Activated T-cell treated with anti-CD3 and anti-CD28 coated beads for 4 hours (primary cell): ENCODE measurements around the gene SSBP4.
"Not testable (repeated sequence)": the region's sequence is repeated elsewhere in the genome, so short reads cannot be mapped to it uniquely, and the experiment has no call there.

Experiments used
- DNase-seq: peaks from one replicate; pipeline ENCODE4 v3.0.0-alpha.2; 2020

The SSBP4 gene

DNA sequence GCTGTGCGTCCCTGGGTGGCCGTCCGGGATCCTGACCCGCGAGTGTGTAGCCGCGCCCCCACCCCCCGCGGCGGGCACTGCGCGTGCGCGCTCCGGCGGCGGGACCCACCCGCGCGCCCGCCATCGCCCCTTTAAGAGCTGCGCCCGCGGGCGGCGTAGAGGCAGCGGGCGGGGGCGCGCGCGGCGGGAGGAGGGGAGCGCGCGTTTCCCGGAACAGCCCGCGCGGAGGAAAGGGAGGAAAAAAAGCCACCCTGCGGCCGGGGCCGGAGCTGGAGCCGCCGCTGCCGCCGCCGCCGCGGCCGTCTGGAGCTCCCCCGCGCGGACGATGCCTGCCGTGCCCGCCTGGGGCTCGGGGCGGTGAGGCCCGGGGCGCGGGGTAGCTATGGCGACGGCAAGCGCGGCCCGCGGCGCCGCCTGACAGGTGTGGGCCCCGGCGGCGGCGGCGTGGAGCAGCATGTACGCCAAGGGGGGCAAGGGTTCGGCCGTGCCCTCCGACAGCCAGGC lies at the start of gene SSBP4:
Gene SSBP4 (plus strand): TSS at position 204 of the 504 bp plus-strand sequence. CDS start 251 bp downstream, at position 455.
- DNase-seq: peak; percentile 55

DNA sequence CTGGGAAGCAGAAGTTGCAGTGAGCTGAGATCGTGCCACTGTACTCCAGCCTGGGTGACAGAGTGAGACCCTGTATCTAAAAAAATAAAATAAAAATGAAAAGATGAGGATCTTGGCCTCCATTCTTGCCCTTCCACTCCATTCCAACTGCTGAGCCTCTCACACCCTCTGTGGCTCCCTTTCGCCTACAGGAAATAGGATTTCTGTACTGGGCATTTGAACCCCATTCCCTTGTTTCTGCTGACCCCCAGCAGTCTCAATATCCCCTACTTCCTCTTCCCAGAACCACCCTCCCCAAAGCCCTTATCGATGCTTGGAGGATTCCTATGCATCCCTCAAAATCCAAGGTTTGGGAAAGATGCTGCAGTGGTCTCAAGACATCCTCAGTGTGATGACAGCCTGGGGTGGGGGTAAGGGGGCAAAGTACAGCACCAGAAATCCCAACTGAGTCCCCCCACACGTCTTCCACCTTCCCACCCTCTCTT lies 45.7 kb upstream of the SSBP4 start:
- no peak for DNase-seq

DNA sequence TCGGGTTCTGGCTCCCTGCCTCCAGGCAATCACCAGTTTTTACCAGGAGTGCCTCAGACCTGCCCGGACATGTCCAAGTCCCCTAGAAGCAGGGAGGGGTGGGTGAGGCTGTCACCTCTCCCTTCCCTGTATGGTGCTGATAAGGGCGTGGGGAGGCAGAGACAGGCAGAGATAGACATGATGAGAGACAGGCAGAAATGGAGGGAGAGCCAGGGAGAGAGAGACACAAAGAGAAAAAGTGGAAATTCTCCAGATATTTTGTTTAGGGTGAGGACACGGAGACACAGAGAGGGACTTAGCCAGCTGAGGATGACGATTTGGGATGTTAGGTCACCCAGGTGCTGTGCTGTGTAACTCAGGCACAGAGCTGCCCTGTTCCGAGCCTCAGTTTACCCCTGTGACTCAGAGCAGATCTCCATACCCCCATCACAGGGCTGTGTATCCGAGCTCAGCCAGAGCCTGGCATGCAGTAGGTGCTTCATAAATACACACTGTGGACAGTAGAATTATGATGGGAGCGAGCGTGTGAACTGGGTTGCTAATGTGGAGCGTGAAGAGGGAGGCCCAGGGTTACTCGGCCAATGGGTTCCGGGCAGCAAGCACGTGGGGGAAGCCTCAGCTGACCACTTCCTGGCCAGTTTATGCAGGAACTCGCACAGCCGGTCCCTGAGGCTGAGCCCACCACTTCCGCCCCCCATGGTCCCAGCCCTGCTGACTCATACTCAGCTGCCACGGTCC lies 45.1 kb upstream of the SSBP4 start:
- peak; percentile 21 for DNase-seq

DNA sequence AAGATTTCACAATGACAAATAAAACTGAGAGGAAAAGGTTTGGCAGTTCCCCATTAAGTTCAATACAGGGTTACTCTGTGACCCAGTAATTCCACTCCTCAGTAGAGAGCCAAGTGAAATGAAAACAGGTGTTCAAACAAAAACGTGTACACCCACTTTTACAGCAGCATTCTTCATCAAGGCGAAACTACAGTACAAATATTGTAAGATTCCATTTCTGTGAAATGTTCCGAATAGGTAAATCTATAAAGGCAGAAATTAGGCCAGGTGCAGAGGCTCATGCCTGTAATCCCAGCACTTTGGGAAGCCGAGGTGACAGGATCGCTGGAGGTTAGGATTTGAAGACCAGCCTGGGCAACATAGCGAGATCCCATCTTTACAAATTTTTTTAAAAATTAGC lies 42.2 kb upstream of the SSBP4 start:
- no peak for DNase-seq

DNA sequence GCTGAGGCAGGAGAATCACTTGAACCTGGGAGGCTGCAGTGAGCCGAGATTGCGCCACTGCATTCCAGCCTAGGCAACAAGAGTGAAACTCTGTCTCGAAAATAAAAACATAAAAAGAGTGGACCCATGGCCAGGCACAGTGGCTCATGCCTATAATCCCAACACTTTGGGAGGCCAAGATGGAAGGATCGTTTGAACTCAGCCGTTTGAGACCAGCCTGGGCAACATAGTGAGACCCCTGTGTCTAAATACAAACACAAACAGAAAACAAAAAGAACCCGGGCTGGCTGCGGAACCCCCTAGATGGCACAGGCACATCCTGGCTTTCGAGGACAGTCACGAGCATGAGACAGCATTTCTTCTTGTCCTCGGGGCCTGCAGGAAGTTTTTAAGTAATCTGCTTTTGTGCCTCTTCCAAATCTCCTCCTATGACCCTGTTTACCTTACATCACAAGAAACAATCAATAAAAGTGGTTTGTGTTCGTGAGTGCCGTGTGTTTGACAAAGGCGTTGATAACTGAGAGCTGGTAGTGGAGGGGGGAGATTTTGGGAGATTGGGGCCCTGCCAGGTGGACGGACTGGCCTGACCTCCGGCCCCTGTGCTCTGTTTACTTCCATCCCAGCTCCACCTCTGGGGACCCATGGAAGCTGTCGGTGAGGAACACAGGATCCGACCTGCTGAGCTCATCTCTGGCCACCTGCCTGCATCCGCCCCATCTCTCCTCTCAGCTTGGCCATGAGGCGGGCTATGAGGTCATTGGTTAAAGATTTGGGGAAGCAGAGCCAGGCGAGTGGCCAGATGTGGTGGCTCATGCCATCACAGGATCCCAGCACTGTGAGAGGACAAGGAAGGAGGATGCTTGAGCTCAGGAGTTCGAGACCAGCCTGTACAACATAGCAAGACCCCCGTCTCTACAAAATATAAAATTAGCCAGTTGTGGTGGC lies 39.1 kb upstream of the SSBP4 start:
- DNase-seq: no peak

DNA sequence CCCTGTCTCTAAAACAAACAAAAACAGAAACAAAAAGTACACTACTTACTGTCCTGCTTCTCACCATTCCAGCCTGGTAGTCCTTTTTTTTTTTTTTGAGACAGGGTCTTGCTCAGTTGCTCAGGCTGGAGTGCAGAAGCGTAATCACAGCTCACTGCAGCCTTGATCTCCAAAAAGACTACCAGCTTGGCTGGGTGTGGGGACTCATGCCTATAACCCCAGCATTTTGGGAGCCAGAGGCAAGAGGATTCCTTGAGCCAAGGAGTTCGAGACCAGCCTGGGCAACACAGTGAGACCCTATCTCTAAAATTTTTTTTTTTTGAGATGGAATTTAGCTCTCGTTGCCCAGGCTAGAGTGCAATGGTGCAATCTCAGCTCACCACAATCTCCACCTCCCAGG lies 38.4 kb upstream of the SSBP4 start:
- DNase-seq: no peak

DNA sequence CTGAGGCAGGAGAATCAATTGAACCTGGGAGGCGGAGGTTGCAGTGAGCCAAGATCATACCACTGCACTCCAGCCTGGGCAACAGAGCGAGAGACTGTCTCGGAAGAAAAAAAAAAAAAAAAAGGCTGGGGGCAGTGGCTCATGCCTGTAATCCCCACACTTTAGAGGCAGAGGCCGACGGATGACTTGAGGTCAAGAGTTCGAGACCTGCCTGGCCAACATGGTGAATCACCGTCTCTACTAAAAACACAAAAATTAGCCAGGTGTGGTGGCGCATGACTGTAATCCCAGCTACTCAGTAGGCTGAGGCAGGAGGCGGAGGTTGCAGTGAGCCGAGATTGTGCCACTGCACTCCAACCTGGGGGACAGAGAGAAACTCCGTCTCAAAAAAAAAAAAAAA lies 35.6 kb upstream of the SSBP4 start:
- DNase-seq: not testable (repeated sequence)

DNA sequence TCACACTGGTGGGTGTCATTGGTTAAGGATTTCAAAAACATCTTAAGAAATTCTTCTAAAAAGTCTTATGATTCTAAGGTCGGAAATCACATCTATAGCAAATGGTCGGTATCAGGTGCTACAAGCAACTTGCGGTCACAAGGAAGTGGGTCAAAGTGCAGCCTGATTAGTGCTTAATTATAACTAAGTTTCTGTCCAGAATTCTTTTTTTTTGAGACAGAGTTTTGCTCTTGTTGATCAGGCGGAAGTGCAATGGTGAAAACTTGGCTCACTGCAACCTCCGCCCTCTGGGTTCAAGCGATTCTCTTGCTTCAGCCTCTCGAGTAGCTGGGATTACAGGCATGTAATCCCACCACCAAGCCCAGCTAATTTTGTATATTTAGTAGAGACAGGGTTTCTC lies 34.4 kb upstream of the SSBP4 start:
- no peak for DNase-seq

DNA sequence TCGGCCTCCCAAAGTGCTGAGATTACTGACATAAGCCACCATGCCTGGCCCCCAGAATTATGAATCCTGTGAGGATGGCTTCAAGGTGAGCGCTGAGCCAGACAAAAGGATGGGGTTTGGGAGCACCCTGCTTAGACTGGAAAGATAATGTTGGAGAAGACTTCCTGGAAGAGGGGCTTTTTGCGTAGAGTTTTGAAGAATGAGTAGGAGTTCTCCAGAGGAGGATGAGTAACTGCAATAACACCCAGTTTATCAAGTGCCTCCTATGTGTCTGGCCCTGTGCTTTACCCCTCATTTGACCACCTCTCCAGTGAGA lies 33.9 kb upstream of the SSBP4 start:
- no peak for DNase-seq

DNA sequence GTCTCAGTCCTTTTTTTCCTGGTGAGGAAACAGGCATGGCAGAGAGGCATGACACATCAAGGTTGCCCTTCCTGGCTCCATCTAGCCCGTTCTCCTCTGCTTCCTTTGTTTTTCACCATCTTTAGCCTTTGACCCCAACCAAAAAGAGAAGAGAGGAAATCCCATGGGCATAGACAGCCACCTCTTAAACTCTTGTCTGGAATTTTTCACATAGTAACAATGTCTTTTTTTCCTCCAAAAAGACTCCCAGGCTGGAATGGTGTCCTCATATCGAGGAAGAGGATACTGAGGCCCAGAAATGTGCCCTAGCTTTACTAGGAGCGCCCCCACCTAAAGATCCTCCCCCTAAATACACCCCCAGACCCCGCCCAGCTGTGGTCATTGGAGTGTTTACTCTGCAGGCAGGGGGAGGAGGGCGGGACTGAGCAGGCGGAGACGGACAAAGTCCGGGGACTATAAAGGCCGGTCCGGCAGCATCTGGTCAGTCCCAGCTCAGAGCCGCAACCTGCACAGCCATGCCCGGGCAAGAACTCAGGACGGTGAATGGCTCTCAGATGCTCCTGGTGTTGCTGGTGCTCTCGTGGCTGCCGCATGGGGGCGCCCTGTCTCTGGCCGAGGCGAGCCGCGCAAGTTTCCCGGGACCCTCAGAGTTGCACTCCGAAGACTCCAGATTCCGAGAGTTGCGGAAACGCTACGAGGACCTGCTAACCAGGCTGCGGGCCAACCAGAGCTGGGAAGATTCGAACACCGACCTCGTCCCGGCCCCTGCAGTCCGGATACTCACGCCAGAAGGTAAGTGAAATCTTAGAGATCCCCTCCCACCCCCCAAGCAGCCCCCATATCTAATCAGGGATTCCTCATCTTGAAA lies 33.3 kb upstream of the SSBP4 start, which contains the start of gene GDF15:
Gene GDF15 (plus strand): TSS at position 484 of the 868 bp plus-strand sequence. CDS start 32 bp downstream, at position 516.
- no peak for DNase-seq

DNA sequence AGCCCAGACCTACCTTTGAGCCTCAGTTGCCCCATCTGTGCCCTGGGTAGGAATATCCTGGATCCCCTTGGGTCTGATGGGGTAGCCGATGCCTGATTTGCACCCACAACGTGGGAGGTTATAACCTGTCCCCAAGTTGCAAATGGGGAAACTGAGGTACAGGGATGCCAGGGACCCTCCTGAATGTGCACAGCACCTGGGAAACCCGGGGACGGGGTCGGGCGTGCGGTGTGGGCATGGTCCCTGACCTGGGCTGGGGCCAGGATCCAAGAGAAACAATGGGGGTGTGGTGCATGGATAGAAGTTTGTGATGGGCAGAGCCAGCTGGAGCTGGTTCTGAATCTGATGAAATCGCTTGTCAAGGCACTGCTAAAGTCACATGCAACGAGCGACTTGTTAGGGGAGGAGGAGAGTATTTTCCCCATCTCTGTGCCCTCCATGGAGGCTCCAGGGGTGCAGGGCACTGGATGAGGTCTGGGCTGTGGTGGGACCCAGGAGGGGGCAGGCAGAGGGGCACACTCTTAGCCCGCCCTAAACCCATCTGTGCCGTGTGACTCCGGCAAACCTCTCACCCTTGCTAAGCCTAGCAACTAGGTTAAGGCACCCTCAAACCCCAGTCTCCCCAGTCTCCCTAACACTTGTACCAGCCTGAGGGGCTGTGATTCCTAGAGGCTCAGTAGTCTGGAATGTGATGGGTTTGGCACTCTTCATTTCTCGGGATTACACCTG lies 32.5 kb upstream of the SSBP4 start:
- no peak for DNase-seq

DNA sequence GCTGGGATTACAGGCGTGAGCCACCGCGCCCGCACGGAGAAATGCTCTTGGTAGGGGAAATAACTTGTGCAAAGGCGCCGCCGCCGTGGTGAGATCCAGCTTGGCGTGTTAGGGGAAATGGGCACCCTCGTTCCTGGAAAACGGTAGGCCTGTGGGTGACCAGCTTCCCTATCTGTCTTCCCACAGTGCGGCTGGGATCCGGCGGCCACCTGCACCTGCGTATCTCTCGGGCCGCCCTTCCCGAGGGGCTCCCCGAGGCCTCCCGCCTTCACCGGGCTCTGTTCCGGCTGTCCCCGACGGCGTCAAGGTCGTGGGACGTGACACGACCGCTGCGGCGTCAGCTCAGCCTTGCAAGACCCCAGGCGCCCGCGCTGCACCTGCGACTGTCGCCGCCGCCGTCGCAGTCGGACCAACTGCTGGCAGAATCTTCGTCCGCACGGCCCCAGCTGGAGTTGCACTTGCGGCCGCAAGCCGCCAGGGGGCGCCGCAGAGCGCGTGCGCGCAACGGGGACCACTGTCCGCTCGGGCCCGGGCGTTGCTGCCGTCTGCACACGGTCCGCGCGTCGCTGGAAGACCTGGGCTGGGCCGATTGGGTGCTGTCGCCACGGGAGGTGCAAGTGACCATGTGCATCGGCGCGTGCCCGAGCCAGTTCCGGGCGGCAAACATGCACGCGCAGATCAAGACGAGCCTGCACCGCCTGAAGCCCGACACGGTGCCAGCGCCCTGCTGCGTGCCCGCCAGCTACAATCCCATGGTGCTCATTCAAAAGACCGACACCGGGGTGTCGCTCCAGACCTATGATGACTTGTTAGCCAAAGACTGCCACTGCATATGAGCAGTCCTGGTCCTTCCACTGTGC lies 30.9 kb upstream of the SSBP4 start:
- peak; percentile 65 for DNase-seq

DNA sequence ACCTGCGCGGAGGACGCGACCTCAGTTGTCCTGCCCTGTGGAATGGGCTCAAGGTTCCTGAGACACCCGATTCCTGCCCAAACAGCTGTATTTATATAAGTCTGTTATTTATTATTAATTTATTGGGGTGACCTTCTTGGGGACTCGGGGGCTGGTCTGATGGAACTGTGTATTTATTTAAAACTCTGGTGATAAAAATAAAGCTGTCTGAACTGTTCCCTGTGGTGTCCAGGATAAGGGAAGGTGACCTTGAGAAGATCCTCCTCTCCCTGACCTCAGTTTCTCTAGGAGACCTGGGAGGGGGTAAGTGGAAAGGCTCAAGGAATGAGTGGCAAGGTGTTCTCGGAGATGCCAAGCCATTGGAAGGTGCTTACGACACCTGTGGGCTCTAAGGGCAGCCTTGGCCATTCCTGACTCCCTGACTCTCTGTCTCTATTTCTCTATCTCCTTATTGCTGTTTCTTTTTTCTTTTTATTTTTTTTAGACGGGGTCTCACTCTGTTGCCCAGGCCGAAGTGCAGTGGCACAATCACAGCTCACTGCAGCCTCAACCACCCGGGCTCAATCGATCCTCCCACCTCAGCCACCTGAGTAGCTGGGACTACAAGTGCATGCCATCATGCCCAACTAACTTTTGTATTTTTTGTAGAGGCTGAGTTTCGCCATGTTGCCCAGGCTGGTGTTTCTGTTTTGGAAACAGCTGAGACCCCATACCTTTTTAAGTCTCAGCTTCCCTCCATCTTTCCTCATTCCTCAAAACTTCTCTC lies 30.1 kb upstream of the SSBP4 start:
- DNase-seq: no peak

DNA sequence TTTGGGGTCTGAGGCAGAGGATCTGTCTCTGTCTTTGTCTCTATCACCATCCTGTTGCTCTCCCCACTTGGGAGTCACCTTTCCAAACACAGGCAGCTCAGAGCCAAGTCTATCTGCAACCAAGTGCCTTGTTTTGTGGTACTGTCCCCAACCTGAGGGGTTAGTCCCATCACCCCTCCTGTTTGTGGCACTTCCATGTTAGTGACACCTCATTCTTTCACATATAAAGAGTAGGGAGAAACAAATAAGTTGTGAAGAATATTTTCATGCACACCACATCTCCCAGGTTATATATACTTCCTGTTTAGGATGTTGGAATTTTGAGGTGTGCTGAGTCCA lies 29.5 kb upstream of the SSBP4 start:
- DNase-seq: no peak

DNA sequence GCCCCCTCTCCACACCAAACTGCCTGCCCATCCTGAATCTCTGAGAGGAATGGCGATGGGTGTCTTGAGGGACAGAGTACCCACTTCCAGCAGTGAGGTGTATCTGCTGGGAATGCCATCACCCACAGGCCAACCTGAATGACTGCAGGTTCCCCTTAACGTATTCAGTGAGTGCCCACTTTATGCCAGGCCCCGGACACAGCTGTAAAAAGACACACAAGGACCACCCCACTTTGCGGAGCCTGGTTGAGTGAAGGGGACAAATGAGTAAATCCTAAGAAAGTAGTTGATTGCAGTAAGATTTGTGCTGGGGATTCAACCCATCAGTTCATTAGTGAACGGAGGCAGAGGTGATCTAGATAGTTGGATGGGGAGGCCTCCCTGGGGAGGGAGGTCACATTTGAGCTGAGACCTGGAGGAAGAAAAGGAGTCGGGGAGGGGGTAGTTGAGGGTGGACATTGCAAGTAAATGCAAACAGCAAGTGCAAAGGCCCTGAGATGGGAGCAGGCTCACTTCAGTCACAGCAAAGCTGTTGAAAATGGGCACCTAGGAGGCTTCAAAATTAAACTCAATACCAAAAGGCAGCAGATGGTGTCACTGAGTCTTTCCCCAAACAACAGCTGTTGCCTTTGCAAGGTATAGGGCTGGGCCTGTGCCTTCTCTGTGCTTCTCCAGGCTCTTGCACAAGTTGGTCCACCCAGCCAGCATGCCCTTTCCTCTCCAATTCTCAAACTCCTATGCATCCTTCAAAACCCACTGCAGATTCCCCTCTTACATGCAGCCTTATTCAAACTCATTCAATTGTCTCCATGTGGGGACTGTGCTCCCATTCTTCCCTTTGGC lies 28.9 kb upstream of the SSBP4 start:
- no peak for DNase-seq

DNA sequence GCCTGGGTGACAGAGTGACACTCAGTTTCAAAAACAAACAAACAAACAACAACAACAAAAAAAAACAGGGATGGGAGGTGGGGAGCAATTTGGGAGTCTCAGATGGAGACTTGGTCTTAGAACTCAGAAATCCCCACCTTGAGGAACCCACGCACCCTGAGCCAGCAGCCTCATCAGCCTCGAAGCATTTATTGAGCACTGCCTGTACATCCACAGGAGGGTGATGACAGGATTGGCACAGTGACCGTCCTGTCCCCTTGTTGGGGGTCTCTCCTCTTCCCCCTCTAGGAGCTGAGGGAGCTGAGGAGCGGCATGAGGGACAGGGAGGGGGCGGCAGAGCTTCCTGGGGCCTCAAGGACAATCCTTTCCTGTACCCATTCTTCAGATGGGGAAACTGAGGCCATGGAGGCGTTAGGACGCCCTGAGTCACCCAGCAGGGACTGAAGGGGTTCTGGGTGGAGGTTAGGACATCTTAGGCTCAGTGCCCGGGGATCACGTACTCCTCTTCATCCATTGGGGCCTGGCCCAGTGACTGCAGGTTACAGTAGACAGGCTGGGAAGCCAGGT lies 27.6 kb upstream of the SSBP4 start:
- DNase-seq: no peak

DNA sequence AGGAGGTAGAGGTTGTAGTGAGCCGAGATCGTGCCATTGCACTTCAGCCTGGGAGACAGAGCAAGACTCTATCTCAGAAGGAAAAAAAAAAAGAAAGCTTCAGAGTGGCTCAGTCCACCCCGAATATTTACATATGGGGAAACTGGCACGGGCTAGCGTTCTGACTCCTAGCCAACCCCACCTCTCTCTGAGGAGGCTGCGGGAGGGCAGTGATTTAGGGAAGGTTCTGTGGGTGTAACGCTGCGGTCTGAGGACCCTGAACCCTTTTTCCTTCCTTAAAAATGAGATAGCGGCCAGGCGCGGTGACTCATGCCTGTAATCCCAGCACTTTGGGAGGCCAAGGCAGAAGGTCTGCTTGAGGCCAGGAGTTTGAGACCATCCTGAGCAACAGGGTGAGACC lies 26.8 kb upstream of the SSBP4 start:
- no peak for DNase-seq

DNA sequence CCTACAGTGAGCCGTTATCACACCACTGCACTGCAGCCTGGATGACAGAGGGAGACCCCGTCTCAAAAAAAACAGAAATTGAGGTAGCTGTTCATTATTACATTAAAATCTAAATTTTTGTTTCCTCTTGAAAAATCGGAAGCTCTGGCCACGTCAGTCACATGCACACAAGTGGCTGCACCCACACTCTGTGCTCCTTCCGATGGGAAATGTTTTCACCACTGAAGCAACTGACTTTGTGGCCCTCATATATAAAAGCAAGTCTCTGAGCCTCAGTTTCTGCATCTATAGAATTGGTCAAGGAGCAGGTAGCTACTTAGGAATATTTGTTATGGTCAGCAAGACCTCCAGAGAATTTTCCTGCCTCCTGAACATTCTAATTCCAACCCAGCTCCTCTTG lies 26.3 kb upstream of the SSBP4 start:
- no peak for DNase-seq

DNA sequence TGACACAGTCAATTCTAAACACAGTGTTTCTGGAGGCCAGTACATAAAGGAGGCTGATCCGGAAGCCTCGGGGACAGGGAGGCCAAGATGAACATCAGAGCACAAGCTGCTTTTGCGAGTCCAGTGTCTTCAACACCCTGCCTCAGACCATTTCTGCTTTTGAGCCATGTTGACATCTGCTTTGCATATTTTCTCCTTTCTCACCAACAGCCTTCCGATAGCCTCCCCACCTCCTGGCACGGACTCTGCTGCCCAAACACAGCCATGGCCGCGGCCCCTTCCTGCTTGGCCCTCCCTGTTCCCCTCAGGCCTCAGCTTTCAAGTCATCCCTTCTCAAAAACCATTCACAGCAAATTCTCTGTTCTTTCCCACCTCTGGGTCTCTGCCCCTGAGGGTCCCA lies 25.4 kb upstream of the SSBP4 start:
- DNase-seq: no peak
